ENCODE measurements around the gene NCKAP5. TPM values are rescaled to one million over a fixed set of nuclear protein-coding genes. Genes with fewer than 3 reads are reported as not detected.

The NCKAP5 gene
- polyA plus RNA-seq, 1 experiment: 2.1 TPM

DNA sequence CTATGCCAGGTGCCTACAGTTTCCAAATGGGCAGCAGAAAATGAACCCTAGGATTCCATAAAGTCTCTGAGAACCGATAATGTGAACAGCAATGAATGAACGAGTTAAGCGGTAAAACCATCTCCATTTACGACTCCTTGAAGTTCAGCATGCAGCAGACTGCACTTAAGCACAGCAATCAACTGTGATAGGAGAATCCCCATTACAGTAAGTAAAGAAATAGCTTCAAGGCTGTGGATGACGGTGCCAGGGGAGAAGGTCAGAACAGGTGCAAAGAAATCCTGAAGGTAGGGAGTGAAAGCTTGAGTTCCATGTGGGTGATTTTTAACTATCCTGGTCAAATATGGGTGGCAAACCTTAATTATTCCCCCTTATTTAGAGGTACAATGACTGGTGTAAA, 444.4 kb downstream of the NCKAP5 start:
- TF ChIP-seq, protein P1, sequence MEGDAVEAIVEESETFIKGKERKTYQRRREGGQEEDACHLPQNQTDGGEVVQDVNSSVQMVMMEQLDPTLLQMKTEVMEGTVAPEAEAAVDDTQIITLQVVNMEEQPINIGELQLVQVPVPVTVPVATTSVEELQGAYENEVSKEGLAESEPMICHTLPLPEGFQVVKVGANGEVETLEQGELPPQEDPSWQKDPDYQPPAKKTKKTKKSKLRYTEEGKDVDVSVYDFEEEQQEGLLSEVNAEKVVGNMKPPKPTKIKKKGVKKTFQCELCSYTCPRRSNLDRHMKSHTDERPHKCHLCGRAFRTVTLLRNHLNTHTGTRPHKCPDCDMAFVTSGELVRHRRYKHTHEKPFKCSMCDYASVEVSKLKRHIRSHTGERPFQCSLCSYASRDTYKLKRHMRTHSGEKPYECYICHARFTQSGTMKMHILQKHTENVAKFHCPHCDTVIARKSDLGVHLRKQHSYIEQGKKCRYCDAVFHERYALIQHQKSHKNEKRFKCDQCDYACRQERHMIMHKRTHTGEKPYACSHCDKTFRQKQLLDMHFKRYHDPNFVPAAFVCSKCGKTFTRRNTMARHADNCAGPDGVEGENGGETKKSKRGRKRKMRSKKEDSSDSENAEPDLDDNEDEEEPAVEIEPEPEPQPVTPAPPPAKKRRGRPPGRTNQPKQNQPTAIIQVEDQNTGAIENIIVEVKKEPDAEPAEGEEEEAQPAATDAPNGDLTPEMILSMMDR (IDR thresholded peaks at IDR 0.05; ENCODE audit: insufficient read depth, low read depth, low read length): no peak
- POLR2A ChIA-PET: no interaction called here
- CTCF ChIA-PET: no interaction called here
- Histone ChIP-seq H3K27me3 (ENCODE audit: control insufficient read depth, insufficient read depth, low read length) (no peaks in the 10 kb centered on the region), H3K36me3 (ENCODE audit: control insufficient read depth, insufficient read depth, low read length) (no peaks in the 10 kb centered on the region), H3K4me3 (ENCODE audit: low read depth, low read length) (no peak overlapping the region)
- DNase-seq (ENCODE audit: low read depth): no peak

GRCh38 chr2:133123393-133123792, 444.9 kb downstream of the NCKAP5 start:
- Histone ChIP-seq H3K4me3 (ENCODE audit: low read depth, low read length) (no peak overlapping the region), H3K27me3 (ENCODE audit: control insufficient read depth, insufficient read depth, low read length) (no peaks in the 10 kb centered on the region), H3K36me3 (ENCODE audit: control insufficient read depth, insufficient read depth, low read length) (no peaks in the 10 kb centered on the region)
- ChIA-PET POLR2A (no interaction called here), CTCF (no interaction called here)
- no peak for DNase-seq (ENCODE audit: low read depth)
- TF ChIP-seq, protein P1 (IDR thresholded peaks at IDR 0.05; ENCODE audit: insufficient read depth, low read depth, low read length): no peak

DNA sequence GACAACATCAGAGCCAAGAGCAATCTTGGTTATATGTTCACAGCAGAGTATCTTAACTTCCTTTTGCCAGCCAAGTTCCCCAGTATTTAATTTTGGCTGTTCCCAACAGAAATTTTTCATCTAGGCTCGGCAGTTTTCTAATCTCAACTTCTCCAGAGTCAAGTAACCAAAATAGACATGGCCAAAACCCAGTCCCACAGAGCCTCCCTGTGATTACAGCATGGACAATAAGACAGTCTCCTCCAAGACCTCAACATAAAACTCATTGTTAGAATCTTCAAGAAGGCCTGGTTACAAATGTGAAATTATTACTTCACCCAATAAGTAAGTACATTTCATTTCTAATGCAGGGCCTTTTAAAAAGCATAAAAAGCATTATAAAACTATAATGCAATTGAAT, 445.7 kb downstream of the NCKAP5 start:
- H3K27me3 ChIP-seq (ENCODE audit: control insufficient read depth, insufficient read depth, low read length): no peaks in the 10 kb centered on the region
- POLR2A ChIA-PET: no interaction called here
- TF ChIP-seq, protein P1 (IDR thresholded peaks at IDR 0.05; ENCODE audit: insufficient read depth, low read depth, low read length): no peak
- CTCF ChIA-PET: no interaction called here
- H3K36me3 ChIP-seq (ENCODE audit: control insufficient read depth, insufficient read depth, low read length): no peaks in the 10 kb centered on the region
- no peak overlapping the region for H3K4me3 ChIP-seq (ENCODE audit: low read depth, low read length)
- DNase-seq (ENCODE audit: low read depth): no peak

- no peak for DNase-seq (ENCODE audit: low read depth)
- POLR2A ChIA-PET: no interaction called here
- TF ChIP-seq, protein P1 (IDR thresholded peaks at IDR 0.05; ENCODE audit: insufficient read depth, low read depth, low read length): no peak
- no peak overlapping the region for H3K4me3 ChIP-seq (ENCODE audit: low read depth, low read length)
- no peaks in the 10 kb centered on the region for H3K36me3 ChIP-seq (ENCODE audit: control insufficient read depth, insufficient read depth, low read length)
- H3K27me3 ChIP-seq (ENCODE audit: control insufficient read depth, insufficient read depth, low read length): no peaks in the 10 kb centered on the region
- CTCF ChIA-PET: interaction anchor here (0.9 kb wide), 1 partner anchor 11 kb away, joined by 3 read pairs; no protein-coding TSS in a partner anchor
Observed at GRCh38 chr2:133120310-133120709, 448.0 kb downstream of the NCKAP5 start.

GRCh38 chr2:133110201-133110600, 458.1 kb downstream of the NCKAP5 start:
- CTCF ChIA-PET: interaction anchor here (1.3 kb wide), 1 partner anchor 13 kb away, joined by 5 read pairs; no protein-coding TSS in a partner anchor
- POLR2A ChIA-PET: no interaction called here
- Histone ChIP-seq H3K36me3 (ENCODE audit: control insufficient read depth, insufficient read depth, low read length) (no peaks in the 10 kb centered on the region), H3K27me3 (ENCODE audit: control insufficient read depth, insufficient read depth, low read length) (no peaks in the 10 kb centered on the region), H3K4me3 (ENCODE audit: low read depth, low read length) (no peak overlapping the region)
- TF ChIP-seq, protein P1 (IDR thresholded peaks at IDR 0.05; ENCODE audit: insufficient read depth, low read depth, low read length): no peak
- no peak for DNase-seq (ENCODE audit: low read depth)
